HuH-7.5 (cell line): ENCODE data around the gene FRMD8.
"Not testable (repeated sequence)": the region's sequence is repeated elsewhere in the genome, so short reads cannot be mapped to it uniquely, and the experiment has no call there.

Source experiments
- DNase-seq: peaks from one replicate; pipeline ENCODE4 v3.0.0; 2011; ENCODE audit warnings: low spot score

FRMD8 gene

DNA sequence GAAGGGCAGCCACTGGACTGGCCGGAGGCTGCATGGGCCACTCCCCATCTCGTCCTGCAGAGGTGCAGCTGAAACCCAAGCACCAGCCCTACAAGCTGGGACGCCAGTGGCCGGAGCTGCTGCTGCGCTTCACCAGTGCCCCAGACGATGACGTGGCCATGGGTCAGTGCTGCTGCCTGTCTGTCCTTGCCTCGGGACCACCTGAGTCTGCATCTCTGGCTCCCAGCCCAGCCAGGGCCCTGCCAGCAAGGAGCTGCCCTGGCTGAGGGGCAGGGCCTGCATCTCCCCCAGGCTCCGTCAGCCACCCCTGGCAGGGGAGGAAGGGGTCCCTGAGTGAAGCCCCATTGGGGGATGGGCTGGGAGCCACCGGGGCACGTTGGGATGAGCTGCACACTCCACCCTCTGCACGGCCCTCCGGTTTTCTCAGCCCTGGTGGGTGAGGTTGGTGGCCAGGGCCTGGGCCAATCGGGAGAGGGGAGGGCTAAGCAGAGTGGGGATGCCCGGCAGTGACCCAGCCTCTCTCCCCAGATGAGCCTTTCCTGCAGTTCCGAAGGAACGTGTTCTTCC, 7.2 kb downstream of the FRMD8 start:
- no peak for DNase-seq

DNA sequence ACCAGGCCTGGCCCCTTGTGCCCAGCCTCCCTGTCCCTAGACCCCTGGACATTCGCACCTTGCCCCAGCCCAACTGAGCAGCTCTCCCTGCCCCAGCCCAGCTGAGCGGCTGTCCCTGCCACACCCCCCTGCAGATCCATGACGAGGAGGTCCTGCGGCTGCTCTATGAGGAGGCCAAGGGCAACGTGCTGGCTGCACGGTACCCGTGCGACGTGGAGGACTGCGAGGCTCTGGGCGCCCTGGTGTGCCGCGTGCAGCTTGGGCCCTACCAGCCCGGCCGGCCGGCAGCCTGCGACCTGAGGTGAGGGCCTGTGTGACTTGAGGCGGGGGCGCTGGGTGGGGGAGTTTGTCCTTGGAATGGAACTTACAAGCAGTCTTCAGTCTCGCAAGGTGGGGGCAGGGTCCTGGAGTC, 7.7 kb downstream of the FRMD8 start:
- no peak for DNase-seq

- DNase-seq, result no peak
Measured at GRCh38 chr11:65395961-65396530, 9.6 kb downstream of the FRMD8 start.

DNA sequence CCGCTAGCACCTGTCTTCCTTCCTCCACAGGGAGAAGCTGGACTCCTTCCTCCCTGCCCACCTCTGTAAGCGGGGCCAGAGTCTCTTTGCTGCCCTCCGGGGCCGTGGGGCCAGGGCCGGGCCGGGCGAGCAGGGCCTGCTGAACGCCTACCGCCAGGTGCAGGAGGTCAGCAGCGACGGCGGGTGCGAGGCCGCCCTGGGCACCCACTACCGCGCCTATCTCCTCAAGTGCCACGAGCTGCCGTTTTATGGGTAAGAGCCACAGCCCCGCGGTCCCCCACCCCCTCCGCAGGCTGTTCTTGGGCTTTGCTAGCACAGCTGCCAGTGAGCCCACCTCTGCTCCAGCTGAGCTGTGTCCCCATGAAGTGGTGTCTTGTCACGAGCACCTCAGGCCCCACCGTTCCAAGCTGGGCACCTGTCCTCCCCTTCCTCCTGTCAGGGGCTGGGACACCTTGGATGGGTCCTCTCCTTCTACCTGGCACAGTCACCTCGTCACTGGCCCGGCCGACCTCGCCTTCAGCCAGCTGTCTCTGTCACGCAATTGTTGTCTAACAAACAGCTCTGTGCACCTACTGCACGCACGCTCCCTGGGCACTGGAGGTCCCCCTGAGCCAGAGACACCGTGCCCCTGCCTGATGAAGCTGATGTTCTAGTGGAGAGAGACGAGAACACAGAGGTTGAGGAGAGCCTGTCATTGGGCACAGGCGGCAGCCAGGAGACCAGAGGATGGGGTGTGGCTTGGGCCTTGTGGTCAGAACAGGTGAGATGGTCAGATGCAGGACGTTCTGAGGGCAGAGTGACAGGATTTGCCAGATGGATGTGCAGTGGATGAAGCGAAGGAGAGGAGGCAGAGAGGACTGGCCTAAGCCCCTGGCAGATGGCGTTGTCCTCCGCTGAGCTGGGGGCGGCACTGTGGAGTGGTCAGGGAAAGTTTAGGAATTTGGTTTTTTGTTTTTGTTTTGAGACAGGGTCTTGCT, 10.6 kb downstream of the FRMD8 start:
- no peak for DNase-seq

DNA sequence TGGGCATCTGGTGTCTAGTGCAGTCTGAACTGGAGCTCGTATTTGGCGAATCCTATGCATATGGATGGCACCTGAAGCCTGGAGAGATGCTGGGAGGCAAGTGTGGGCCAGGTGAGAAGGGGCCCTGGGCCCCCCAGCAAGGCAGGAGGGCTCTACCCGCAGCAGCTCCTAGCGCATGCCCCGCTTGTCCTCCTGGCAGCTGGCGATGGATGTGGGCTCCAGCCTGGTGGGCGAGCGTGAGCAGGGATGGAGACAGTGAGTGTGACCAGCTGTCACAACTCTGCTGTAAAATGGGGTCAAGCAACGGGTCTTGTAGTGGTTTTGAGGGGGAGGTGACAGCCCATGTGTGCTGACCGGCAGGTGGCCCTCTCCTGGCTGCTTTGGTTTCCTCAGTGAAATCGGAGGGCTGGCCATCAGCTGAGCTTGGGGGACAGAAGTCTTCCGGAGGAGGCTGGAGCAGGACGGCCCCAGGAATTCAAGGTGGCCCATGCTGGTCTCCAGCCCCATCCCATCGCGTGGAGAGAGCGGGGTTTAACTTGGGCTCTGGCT, 12.0 kb downstream of the FRMD8 start:
- DNase-seq, result no peak

GRCh38 chr11:65399249-65399648, 12.8 kb downstream of the FRMD8 start:
- DNase-seq, result no peak

- DNase-seq, result no peak
Measured at GRCh38 chr11:65399845-65400244, 13.4 kb downstream of the FRMD8 start.

DNA sequence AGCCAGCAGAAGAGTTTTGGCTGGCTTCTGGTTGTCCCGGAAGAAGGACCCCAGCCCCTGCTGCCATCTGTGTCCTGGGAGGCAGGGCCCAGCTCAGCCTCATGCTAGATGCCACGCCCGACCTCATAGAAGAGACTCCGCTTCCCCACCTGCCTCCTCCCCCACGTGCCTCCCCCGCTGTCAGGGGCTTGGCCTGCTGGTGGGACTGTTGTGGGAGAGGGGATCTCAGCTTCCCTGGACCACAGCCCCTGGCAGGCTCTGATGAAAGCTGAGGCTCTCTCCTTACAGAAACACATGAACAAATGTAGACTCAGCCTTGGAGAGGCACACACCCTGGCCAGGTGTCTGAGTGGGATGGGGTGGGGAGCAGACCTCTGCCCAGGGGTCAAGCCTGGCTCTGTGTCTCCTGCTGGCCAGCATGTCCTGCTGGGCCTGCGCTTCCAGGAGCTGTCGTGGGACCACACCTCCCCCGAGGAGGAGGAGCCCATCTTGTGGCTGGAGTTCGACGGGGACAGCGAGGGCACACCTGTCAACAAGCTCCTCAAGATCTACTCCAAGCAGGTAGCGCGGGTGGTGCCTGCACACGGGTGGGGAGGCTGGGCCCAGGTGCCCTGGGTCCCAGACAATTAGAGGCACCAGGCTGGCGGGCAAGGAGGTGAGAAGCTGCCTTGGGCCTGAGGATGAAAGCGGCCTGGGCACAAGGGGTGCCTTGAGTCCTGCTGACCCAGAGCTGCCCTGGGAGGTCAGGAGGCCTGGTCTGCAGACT, 14.1 kb downstream of the FRMD8 start:
- DNase-seq, result no peak

DNA sequence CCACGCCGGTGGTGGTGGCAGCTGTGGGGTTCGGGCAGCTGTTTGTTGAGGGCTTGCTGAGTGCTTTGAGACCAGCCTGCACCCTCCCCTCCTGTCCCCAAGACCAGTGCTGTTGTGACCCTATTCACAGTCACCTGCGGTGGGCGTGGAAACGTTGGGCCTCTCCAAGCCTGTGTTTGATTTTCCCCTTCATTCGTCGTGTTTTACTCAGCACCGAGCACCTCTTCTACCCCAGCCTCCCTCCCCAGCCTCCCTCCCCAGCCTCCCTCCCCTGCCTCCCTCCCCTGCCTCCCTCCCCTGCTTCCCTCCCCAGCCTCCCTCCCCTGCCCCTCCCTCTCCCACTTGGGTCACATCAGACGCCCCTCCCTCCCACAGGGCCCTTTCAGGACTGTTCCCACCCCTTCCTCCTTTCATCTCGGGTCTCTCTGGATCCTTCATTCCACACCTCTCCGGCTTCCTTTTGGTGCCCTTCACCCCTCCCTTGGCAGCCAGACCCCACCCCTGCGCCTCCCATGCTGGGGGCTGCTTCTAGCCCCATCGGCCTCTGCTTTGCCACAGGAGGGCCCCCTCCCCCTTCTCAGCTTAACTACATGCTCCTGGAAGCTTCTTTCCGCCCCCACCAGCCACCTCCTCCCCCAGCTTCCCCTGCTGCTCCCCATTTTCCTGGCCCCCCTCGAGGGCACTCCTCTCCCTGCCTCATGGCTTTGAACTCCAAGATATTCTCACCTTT, 14.8 kb downstream of the FRMD8 start:
- DNase-seq, result no peak

GRCh38 chr11:65401803-65402248, 15.4 kb downstream of the FRMD8 start:
- no peak for DNase-seq

GRCh38 chr11:65402790-65403189, 16.4 kb downstream of the FRMD8 start:
- DNase-seq, result no peak

DNA sequence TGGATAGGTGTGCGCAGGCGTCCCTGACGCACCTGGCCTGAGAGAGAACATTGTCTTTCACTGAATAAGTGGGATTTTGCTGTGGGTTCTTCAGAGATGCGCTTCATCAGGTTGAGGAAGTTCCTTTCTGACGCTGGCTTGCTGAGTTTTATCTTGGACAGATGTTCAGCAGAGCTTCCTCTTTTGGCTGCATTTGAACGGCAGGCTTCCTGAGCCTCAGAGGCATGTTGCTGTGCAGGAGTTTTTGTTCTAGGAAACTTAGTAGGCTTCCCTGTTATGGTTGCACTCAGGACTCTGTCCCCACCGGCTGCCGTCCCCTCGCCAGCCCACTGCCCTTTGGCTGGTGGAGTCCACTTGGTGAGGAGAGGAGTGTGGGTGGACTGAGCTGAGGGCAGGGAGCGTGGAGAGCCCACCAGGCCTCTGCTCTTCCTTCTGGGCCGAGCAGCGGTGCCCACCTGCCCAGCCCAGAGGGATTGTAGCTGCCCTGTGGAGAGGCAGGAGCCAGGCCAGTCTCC, 17.2 kb downstream of the FRMD8 start:
- no peak for DNase-seq

- DNase-seq, result no peak
Measured at GRCh38 chr11:65404210-65404609, 17.8 kb downstream of the FRMD8 start.

DNA sequence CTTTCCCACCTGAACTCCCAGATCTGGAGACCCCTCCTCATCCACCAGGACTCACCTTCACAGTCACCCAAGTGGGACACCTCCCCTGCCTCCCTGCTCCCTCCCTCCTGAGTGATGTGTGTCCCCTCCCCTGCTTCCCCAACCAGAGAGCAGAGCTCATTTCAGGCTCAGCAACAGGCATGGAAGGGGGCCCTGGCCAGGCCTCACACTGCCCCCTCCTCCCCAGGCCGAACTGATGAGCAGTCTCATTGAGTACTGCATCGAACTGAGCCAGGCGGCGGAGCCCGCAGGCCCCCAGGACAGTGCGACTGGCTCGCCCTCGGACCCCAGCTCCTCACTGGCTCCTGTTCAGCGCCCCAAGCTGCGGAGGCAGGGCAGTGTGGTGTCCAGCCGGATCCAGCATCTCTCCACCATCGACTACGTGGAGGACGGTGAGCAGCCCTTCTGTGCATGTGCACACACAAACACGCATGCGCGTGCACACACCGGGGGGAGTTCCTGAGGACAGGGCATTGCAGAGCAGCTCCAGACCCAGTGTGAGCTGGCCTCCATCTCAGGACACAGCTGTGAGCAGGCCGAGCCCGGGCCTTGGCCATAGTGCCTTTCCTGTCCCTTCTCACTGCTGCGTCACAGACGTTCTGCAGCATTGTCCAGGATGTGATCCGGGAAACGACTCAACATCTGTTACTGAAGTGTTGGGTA, 18.4 kb downstream of the FRMD8 start:
- no peak for DNase-seq

DNA sequence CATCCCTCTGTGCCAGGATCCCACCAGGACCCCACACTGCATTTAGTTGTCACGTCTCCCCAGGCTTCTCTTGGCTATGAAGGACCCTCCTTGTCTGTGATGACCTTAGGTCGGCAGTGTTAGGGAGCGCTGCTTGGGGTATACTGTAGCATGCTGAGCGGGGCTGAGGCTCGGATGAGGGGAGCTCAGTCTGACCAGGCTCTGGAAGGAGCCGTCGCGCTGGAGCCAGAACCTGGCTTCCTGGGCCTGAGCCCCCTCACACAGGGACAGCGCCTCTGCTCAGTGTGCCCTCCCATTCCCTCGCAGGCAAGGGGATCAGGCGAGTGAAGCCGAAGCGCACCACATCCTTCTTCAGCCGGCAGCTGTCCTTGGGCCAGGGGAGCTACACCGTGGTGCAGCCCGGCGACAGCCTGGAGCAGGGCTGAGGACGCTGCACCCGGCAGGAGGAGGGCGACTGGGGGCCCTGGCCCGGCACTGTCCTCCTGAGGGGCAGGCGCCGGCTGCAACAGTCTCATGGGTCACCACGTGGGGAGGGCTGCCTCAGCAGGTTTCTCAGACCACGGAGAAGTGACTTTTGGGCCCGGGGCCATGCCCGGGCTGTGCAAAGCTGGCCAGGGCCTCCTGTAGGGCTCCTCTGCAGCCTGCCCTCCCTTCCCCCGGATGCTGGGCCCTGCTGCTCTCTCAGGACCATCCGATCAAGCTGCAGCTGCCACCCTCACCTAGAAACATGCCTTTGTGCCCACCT, 24.7 kb downstream of the FRMD8 start:
- no peak for DNase-seq

GRCh38 chr11:65411681-65412070, 25.2 kb downstream of the FRMD8 start:
- no peak for DNase-seq

- DNase-seq, result no peak
Measured at GRCh38 chr11:65412271-65413076, 26.0 kb downstream of the FRMD8 start.

DNA sequence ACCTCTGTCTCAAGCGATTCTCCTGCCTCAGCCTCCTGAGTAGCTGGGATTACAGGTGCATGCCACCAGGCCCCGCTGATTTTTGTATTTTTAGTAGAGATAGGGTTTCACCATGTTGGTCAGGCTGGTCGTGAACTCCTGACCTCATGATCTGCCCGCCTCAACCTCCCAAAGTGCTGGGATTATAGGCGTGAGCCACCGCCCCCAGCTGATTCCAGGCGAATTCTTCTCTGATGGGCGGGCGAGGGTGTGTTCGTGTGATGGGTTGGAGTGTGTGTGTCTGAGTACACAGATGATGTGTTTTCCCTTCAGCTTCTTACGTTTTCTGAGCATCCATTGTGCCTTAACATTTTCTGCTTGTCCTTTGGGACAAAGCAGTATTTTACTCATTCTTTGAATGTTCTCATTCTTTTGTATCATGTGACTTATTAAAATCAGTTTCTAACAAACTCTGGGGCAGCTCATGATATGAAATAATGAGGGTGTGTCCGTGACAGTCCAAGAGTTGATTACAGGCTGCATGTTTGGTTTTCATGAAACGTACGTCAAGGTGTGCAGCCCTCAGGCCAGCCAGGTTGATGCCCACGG, 26.7 kb downstream of the FRMD8 start:
- not testable (repeated sequence) for DNase-seq
